HCT116 (cell line): ENCODE data around the gene MYBPH. TPM values are rescaled to one million over a fixed set of nuclear protein-coding genes. Genes with fewer than 3 reads are reported as not detected.

ENCODE experiments used
- ATAC-seq: fragments of 200-7000 bp; cut with Tn5 transposase; 2 replicates; pipeline ENCODE4 v1.9.1; 2020; ENCODE audit warnings: mild to moderate bottlenecking, moderate library complexity
- BruUV-seq: library from RNA; stranded (reverse); fragments of 400-500 nt; replicated peaks from 2 replicates; lab custom pipeline; 2021; lab: Mats Ljungman, UMichigan
- CTCF ChIA-PET: fragments of 300-600 bp; sonication (Branson Sonifier 250); formaldehyde crosslinking; loops from one replicate; lab custom pipeline; 2021; ENCODE audit warnings: antibody characterized with exemption; lab: Charles Lee
- POLR2A ChIA-PET: fragments of 300-600, 350-600 bp; sonication (Branson Sonifier 250); formaldehyde crosslinking; loops from one replicate; lab custom pipeline; 2021; ENCODE audit warnings: antibody characterized with exemption; lab: Charles Lee
- RAD21 ChIA-PET, 2 experiments: fragments of 300-600 bp; sonication (Branson Sonifier 250); formaldehyde crosslinking; loops; one replicate each; lab custom pipeline; 2023; ENCODE audit warnings: low total read pairs in 2 of 2; ENCODE audit not compliant: uncharacterized antibody in 2 of 2, unreplicated experiment in 2 of 2, low non-redundant PET in 1 of 2; lab: Charles Lee
- DNase-seq: peaks from one replicate; pipeline ENCODE4 v3.0.0-alpha.2; 2010; ENCODE audit warnings: low read depth, low spot score
- H2AFZ ChIP-seq: fragments of 200-600 bp; shearing (Covaris generic), sonication (generic); 2 replicates; pipeline ENCODE4 v1.6.1; 2017; ENCODE audit warnings: low read depth, mixed run types, mixed read lengths, antibody characterized with exemption, low read length; ENCODE audit not compliant: poor library complexity, severe bottlenecking
- H3K27ac ChIP-seq: 2 replicates; pipeline ENCODE4 v1.5.1; 2012; ENCODE audit warnings: low read depth, low read length
- H3K27me3 ChIP-seq: fragments of 200-600 bp; sonication (generic); 2 replicates; pipeline ENCODE4 v1.6.1; 2016; ENCODE audit warnings: mixed run types, low read length, mixed read lengths; ENCODE audit not compliant: insufficient read depth
- H3K36me3 ChIP-seq, 2 experiments: fragments of 200-500 bp in 1 of 2; fragments of 200-600 bp in 1 of 2; sonication (Bioruptor generic) in 1 of 2; sonication (generic) in 1 of 2; 2 replicates each; pipeline versions ENCODE4 v1.5.1 to v1.6.1; 2014 to 2016; ENCODE audit warnings: low read length in 2 of 2, inconsistent platforms in 1 of 2, mixed read lengths in 1 of 2, mixed run types in 1 of 2; ENCODE audit not compliant: insufficient read depth in 2 of 2, control insufficient read depth in 1 of 2
- H3K4me1 ChIP-seq, 2 experiments: fragments of 200-600 bp in 1 of 2; sonication (generic) in 1 of 2; 2 replicates each; pipeline versions ENCODE4 v1.5.1 to v1.6.1; 2012 to 2017; ENCODE audit warnings: low read length in 2 of 2, inconsistent platforms in 1 of 2, mild to moderate bottlenecking in 1 of 2, mixed read lengths in 1 of 2, mixed run types in 1 of 2, moderate library complexity in 1 of 2; ENCODE audit not compliant: insufficient read depth in 2 of 2, control insufficient read depth in 1 of 2
- H3K4me2 ChIP-seq: fragments of 200-600 bp; sonication (generic); 2 replicates; pipeline ENCODE4 v1.6.1; 2017; ENCODE audit warnings: mixed run types, low read length, mixed read lengths
- H3K4me3 ChIP-seq, 2 experiments: fragments of 200-600 bp in 1 of 2; sonication (generic) in 1 of 2; replicated peaks in 1 of 2; 2 replicates each; pipeline ENCODE4 v1.5.1; 2011 to 2016; ENCODE audit warnings: low read length in 2 of 2, control low read depth in 1 of 2, low read depth in 1 of 2, mild to moderate bottlenecking in 1 of 2, mixed read lengths in 1 of 2, mixed run types in 1 of 2
- H3K79me2 ChIP-seq: fragments of 200-600 bp; sonication (generic); 2 replicates; pipeline ENCODE4 v1.6.1; 2017; ENCODE audit warnings: mild to moderate bottlenecking, mixed run types, low read length, moderate library complexity, mixed read lengths; ENCODE audit not compliant: insufficient read depth
- H3K9ac ChIP-seq: fragments of 200-600 bp; sonication (generic); 2 replicates; pipeline ENCODE4 v1.6.1; 2016; ENCODE audit warnings: low read length, mixed read lengths
- H3K9me2 ChIP-seq: fragments of 200-600 bp; sonication (generic), shearing (Covaris generic); 2 replicates; pipeline ENCODE4 v1.6.1; 2017; ENCODE audit warnings: mixed run types, mild to moderate bottlenecking, moderate library complexity; ENCODE audit not compliant: insufficient read depth
- H3K9me3 ChIP-seq, 2 experiments: fragments of 200-500 bp in 1 of 2; fragments of 200-600 bp in 1 of 2; sonication (Bioruptor generic) in 1 of 2; sonication (generic) in 1 of 2; 2 replicates each; pipeline ENCODE4 v1.6.1; 2014 to 2017; ENCODE audit warnings: low read length in 2 of 2, mixed read lengths in 2 of 2, inconsistent platforms in 1 of 2, low read depth in 1 of 2, mild to moderate bottlenecking in 1 of 2, mixed run types in 1 of 2, moderate library complexity in 1 of 2; ENCODE audit not compliant: control insufficient read depth in 1 of 2, insufficient read depth in 1 of 2
- H4K20me1 ChIP-seq: fragments of 200-600 bp; sonication (generic), shearing (Covaris generic); 2 replicates; pipeline ENCODE4 v1.6.1; 2017; ENCODE audit warnings: mixed run types, mild to moderate bottlenecking, moderate library complexity; ENCODE audit not compliant: insufficient read depth
- CEBPB ChIP-seq: IDR thresholded peaks from 2 replicates; pipeline ENCODE4 v1.6.1; 2012; ENCODE audit warnings: low read depth
- EGR1 ChIP-seq: IDR thresholded peaks from 2 replicates; pipeline ENCODE4 v1.6.1; 2012; ENCODE audit warnings: low read depth
- ELF1 ChIP-seq: IDR thresholded peaks from 2 replicates; pipeline ENCODE4 v1.6.1; 2012; ENCODE audit warnings: low read depth, borderline replicate concordance
- EZH2phosphoT487 ChIP-seq: fragments of 200-600 bp; IDR thresholded peaks from 2 replicates; pipeline ENCODE4 v1.6.1; 2018; ENCODE audit warnings: antibody characterized with exemption, borderline replicate concordance
- FOSL1 ChIP-seq: IDR thresholded peaks from 2 replicates; pipeline ENCODE4 v1.6.1; 2012; ENCODE audit warnings: low read depth
- MAX ChIP-seq: IDR thresholded peaks from 2 replicates; pipeline ENCODE4 v1.6.1; 2012
- POLR2A ChIP-seq: IDR thresholded peaks from 2 replicates; pipeline ENCODE4 v1.7.0; 2011; ENCODE audit warnings: borderline replicate concordance; ENCODE audit not compliant: insufficient read depth, insufficient read length; ENCODE audit errors: extremely low read depth
- REST ChIP-seq: IDR thresholded peaks from 2 replicates; pipeline ENCODE4 v1.6.1; 2012; ENCODE audit warnings: low read depth
- TCF7L2 ChIP-seq: IDR thresholded peaks from 2 replicates; pipeline ENCODE4 v1.7.0; 2011; ENCODE audit warnings: borderline replicate concordance, inconsistent platforms; ENCODE audit not compliant: insufficient read depth, insufficient read length; ENCODE audit errors: extremely low read depth
- YY1 ChIP-seq: IDR thresholded peaks from 2 replicates; pipeline ENCODE4 v1.6.1; 2011; ENCODE audit warnings: low read length, low read depth, moderate library complexity, mild to moderate bottlenecking; ENCODE audit not compliant: insufficient replicate concordance; ENCODE audit errors: extremely low read depth
- ZNF274 ChIP-seq: fragments of 200-500 bp; sonication (Bioruptor generic); IDR thresholded peaks from 2 replicates; pipeline ENCODE4 v1.6.1; 2014; ENCODE audit warnings: mild to moderate bottlenecking, low read depth, low read length, inconsistent platforms
- intact Hi-C: fragments of 100-400 bp; cut with micrococcal nuclease; formaldehyde crosslinking; loops from 2 replicates; pipeline ENCODE4 v1.10.0; 2022
- total RNA-seq: library from RNA; stranded (reverse); gene quantifications from one replicate; pipeline ENCODE4 v1.2.1, GENCODE V29; 2021; ENCODE audit not compliant: unreplicated experiment

Gene MYBPH
- total RNA-seq, 1 experiment from 2014 or later: 0.22 TPM

- H3K27me3 ChIP-seq: peaks cover 7% of the 10 kb centered on the region; the same call in 1 of the 2 replicates
- ChIA-PET POLR2A (no interaction called here), RAD21 (no interaction called here), CTCF (interaction anchor here (1.5 kb wide), 1 partner anchor 84 kb away, joined by 3 read pairs; no protein-coding TSS in a partner anchor)
- no TSS peak for BruUV-seq
- no peak overlapping the region for H3K9ac ChIP-seq
- no peak for DNase-seq
- ATAC-seq: no peak
- H3K9me3 ChIP-seq: no peaks in the 10 kb centered on the region
- no peak overlapping the region for H3K4me3 ChIP-seq
- intact Hi-C loops: no loop called here
- H3K36me3 ChIP-seq: no peaks in the 10 kb centered on the region
- peaks cover 17 to 46% of the 10 kb centered on the region in 2 experiments; a peak in 3 of 4 replicates for H3K4me1 ChIP-seq
- H2AFZ ChIP-seq: no peak overlapping the region
- no peak overlapping the region for H3K4me2 ChIP-seq
- H4K20me1 ChIP-seq: no peaks in the 10 kb centered on the region
- H3K79me2 ChIP-seq: no peaks in the 10 kb centered on the region
- H3K27ac ChIP-seq: no peak overlapping the region
- H3K9me2 ChIP-seq: no peaks in the 10 kb centered on the region
- no peak for TF ChIP-seq CEBPB
- no peak for TF ChIP-seq MAX
- TF ChIP-seq EZH2phosphoT487: no peak
- no peak for TF ChIP-seq YY1
- TF ChIP-seq FOSL1: no peak
- TF ChIP-seq POLR2A: no peak
- TF ChIP-seq TCF7L2: no peak
- TF ChIP-seq EGR1: no peak
- no peak for TF ChIP-seq ZNF274
- TF ChIP-seq ELF1: no peak
- TF ChIP-seq REST: no peak
Measured at GRCh38 chr1:203124011-203124410, 51.6 kb downstream of the MYBPH start.
